Lung microvascular endothelial cell (primary cell): ENCODE data around the gene RHOT1. TPM values are rescaled to one million over a fixed set of nuclear protein-coding genes. Genes with fewer than 3 reads are reported as not detected.
"Not testable (repeated sequence)": the region's sequence is repeated elsewhere in the genome, so short reads cannot be mapped to it uniquely, and the experiment has no call there.

ENCODE experiments used
- DNase-seq, 2 donors: peaks; one replicate each; pipeline versions ENCODE4 v3.0.0 to v3.0.0-alpha.2; 2010; ENCODE audit warnings: low read depth in 2 of 2
- total RNA-seq: library from RNA; depleted of rRNA; stranded (reverse); fragments of >200 nt; gene quantifications from 2 replicates; pipeline ENCODE4 v1.2.1, GENCODE V29; 2014

Gene RHOT1
- total RNA-seq, 1 donor from 2014 or later = 30.8 TPM

DNA sequence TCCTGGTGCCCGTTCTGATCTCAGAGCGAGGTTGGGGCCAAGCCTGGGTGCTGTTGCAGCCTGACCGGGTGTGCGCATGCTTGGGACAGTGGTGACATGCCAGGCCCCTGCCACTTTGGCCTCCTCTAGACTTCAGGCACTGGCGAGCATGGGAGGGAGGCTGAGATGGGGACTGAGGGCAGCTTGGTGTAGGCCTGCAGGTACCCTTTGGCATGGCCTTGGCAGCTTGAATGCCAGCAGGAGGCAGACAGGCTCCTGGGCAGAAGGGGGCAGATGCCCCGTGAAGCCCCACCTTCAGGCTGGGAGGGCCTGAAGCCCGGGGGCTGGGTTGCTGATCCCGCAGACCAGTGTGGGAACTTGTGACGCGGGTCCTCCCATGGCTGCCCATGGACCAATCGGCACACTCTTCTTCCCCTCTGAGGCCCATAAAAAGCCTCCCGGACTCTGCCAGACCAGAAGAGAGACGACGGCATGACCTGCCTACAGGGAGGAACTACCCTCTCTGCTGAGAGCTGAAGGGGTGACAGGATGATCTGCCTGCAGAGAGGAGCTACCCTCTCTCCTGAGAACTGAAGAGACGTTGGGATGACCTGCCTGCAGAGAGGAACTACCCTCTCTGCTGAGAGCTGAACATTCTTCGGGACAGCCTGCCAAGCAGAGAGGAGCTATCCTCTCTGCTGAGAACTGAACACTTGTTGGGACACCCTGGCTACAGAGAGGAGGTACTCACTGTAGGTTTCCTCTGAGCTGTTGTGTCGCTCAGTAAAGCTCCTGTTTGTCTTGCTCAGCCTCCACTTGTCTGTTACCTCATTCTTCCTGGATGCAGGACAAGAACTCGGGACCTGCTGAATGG lies 17.5 kb downstream of the RHOT1 start:
- DNase-seq = no peak

DNA sequence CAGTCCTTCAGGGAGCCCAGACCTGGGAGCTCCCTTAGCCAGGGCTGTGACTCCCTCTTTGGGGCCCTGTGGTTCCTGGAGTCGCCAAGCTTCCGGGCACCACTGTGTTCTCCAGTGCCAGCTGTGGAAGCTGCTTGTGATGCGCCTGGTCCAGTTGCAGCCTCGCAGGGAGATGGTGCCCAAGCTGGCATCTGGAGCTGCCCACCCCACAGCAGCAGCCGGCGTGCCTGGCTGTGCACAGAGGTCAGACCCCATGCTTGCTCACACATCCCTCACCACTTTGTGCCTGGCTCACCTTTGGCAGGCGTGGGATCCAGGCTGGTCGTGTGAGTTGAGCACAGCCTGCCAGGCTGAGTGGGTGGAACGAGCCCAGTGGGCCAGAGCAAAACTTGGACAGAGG lies 18.2 kb downstream of the RHOT1 start:
- DNase-seq = no peak

DNA sequence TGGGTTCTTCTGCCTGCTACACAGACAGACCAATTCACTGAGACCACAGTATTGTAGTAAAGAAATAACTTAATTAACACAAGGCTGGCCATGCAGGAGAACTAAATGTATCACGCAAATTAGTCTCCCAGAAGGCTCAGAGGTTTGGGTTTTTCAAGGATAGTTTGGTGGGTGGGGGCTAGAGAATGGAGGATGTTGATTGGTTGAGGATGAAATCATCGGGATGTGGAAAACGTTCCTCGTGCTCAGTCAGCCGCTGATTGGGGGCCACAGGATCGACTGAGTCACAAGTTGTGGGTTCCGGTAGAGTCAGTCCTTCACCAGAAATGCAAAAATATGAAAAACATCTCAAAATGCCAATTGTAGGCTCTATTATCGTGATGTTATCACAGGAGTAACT lies 18.7 kb downstream of the RHOT1 start:
- DNase-seq = peak in 1 of 2 donors; percentile 33

DNA sequence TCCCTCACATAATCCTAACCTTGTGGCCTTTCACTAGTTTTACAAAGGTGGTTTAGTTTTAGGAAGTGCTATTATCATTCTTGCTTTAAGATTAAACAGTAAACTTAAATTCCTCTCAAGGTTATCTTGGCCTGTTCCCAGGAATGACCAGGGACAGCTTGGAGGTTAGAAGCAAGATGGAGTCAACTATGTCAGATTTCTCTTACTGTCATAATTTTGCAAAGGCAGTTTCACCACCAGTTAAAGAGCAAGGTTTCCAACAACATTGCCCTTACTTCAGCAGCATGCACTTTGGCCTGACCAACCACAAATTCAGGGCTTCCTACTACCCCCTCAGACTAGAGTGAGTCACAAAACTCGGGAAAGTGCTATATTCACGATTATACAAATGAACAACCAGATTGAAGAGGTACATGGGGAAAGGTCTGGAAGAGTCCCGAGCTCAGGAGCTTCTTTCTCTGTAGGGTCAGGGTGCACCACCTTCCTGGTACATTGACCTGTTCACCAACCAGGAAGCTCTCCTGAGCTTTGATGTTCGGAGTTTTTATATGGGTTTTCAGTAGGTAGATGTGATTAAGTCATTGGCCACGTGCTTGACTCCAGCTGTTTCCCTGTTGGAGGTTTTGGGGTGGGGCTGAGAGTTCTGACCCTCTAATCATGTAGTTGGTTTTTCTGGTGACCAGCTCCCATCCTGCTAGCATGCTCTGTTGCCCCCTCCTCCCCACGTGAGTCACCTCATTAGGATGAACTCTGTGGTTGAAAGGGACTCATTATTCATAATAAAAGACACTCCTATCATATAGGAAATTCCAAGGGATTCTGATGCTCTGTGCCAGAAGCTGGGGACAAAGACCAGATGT lies 19.4 kb downstream of the RHOT1 start:
- DNase-seq = peak in 1 of 2 donors; percentile 86

DNA sequence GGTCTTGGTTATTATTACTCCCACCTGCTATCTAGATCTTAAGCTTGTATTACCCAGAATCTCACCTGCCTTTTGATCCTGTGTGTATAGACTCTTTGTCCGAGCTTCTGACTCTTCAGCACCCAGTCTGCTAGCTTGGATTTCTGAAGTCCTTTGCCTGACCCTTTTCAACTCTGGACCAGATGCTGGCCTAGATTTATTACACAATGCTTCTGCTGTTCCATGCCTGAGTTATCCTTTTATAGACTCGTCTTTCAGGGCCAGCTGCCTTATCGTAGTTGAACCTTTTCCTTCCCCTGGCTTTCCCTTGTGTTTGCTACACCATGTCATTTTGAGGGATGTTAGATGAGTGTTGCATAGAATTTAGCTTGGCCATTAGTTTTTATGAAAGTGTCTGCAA lies 32.6 kb downstream of the RHOT1 start:
- DNase-seq = no peak

DNA sequence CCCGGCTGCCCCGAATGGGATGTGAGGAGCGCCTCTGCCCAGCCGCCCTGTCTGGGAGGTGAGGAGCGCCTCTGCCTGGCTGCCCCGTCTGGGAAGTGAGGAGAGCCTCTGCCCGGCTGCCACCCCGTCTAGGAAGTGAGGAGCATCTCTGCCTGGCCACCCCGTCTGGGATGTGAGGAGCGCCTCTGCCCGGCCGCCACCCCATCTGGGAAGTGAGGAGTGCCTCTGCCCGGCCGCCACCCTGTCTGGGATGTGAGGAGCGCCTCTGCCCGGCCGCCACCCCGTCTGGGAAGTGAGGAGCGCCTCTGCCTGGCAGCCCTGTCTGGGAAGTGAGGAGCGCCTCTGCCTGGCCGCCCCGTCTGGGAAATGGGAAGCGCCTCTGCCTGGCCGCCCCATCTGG lies 36.4 kb downstream of the RHOT1 start:
- DNase-seq = not testable (repeated sequence)

DNA sequence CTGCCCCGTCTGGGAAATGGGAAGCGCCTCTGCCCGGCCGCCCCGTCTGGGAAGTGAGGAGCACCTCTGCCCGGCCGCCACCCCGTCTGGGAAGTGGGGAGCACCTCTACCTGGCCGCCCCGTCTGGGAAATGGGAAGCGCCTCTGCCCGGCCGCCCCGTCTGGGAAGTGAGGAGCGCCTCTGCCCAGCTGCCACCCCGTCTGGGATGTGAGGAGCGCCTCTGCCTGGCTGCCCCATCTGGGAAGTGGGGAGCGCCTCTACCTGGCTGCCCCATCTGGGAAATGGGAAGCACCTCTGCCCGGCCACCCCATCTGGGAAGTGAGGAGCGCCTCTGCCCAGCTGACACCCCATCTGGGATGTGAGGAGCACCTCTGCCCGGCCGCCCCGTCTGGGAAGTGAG lies 36.8 kb downstream of the RHOT1 start:
- DNase-seq = not testable (repeated sequence)

DNA sequence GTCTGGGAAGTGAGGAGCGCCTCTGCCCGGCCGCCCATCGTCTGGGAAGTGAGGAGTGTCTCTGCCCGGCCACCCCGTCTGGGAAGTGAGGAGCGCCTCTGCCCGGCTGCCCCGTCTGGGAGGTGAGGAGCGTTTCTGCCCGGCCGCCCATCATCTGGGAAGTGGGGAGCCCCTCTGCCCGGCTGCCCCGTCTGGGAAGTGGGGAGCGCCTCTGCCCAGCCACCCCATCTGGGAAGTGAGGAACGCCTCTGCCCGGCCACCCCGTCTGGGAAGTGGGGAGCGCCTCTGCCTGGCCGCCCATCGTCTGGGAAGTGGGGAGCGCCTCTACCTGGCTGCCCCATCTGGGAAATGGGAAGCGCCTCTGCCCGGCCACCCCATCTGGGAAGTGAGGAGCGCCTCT lies 37.2 kb downstream of the RHOT1 start:
- not testable (repeated sequence) for DNase-seq

DNA sequence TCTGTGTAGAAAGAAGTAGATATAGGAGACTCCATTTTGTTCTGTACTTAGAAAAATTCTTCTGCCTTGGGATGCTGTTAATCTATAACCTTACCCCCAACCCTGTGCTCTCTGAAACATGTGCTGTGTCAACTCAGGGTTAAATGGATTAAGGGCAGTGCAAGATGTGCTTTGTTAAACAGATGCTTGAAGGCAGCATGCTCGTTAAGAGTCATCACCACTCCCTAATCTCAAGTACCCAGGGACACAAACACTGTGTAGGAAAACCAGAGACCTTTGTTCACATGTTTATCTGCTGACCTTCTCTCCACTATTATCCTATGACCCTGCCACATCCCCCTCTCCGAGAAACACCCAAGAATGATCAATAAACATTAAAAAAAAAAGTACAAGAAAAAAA lies 38.0 kb downstream of the RHOT1 start:
- DNase-seq = not testable (repeated sequence)

DNA sequence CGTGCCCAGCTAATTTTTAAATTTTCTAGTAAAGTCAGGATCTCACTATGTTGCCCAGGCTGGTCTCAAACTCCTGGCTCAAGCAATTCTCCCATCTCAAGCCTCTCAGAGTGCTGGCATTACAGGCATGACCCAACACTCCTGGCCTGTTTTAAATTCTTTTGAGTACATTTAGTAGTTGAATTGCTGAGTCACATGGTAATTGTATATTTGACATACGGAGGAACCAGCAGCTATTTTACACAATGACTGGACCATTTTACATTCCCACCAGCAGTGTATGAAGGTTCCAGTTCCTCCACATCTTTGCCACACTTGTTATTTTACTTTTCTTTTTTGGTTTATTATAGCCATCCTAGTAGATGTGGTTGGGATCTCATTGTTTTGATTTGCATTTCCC lies 43.6 kb downstream of the RHOT1 start:
- DNase-seq = no peak

DNA sequence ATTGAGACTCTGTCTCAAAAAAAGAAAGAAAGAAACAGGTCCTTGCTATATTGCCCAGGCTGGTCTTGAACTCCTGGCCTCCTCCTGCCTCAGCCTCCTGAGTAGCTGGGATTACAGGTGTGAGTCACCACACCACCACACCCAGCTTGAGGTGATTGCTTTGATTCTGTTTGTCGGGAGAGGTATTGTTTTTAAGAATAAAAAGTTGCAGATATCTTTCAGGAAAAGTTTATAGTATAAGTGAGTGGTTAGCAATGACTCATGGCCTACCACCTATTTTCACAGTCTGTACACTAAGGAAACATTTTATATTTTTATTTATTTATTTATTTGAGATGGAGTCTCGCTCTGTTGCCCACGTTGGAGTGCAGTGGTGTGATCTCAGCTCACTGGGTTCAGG lies 45.0 kb downstream of the RHOT1 start:
- peak in 1 of 2 donors; percentile 1 for DNase-seq

DNA sequence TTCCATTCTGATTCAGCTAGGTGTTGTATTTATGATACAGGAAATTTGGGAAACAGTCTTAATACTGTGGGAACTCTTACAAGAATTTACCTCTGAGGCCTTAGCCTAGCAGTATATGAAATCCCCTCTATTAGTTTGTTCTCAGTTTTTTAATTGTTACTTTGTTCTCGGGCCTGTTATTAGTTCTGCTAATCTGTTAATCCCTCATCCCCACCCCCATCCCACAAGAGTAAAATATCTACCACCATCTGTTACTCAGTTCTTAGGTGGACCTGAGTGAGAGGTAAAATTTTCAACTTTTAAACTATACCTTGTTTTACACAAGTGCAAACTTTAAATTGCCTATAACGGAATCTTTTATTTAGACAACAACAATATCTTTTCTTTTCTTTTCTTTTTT lies 47.0 kb downstream of the RHOT1 start:
- DNase-seq = no peak

DNA sequence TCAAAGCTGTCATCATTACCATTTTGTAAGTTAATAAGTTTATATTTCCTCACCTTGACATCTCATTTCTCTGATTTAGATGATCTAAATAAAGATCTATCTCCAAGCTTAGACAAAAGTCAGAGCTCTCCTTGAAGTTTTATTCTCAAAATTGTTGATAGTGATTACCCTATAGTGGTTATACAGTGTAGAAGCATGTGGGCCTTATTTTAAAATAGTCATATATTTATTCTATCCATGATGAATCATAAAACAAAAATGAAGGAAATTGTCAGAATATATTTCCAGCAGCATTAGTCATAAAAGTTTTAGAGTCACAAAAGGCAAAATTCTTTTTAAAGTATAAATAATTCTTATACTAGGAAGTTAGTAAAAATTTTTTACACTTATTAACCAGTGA lies 49.0 kb downstream of the RHOT1 start:
- DNase-seq = peak; percentile 24 to 48

DNA sequence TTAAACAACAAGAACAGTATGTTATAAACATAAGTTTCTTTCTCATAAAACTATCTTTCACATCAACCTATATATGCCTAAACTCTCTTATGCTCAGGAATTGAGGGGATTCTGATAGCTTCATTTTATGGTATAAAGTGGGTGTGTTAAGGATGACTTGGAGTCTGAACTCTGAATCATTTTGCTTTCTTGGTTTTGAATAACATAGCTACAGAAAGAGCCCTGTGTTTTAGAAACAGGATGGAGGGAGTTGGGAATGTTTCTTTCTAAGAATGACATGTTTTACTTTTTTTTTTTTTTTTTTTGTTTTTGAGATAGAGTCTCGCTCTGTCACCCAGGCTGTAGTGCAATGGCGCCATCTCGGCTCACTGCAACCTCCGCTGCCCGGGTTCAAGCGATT lies 50.1 kb downstream of the RHOT1 start:
- DNase-seq = peak in 1 of 2 donors; percentile 51

DNA sequence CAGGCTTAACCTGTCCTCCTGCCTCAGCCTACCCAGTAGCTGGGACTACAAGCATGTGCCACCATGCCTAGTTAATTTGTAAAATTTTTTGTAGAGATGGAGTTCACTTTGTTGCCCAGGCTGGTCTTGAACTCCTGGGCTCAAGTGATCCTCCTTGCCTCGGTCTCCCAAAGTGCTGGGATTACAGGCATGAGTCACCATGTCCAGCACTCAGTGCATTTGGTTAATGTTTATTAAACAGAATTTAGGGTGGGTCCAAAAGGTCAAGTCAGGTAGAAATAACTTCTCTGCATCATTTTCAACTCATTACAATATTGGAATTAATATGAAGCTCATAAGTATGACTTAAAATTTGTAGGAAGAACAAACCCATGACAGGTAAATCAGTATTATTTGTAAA lies 55.7 kb downstream of the RHOT1 start:
- no peak for DNase-seq

DNA sequence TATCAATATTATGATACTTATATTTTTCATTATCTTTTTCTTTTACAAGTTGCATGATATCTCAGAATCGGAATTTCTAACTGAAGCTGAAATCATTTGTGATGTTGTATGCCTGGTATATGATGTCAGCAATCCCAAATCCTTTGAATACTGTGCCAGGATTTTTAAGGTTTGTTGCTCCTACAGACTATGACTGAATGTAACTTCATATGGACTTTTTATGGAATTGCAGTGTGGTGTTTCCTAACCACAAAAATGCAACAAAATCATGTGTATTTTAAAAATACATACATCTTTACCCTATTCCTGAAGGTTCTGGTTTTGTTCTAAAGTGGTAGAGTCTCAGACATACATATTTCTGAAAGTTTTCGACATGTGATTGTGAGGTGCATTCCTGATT lies 64.6 kb downstream of the RHOT1 start:
- no peak for DNase-seq

DNA sequence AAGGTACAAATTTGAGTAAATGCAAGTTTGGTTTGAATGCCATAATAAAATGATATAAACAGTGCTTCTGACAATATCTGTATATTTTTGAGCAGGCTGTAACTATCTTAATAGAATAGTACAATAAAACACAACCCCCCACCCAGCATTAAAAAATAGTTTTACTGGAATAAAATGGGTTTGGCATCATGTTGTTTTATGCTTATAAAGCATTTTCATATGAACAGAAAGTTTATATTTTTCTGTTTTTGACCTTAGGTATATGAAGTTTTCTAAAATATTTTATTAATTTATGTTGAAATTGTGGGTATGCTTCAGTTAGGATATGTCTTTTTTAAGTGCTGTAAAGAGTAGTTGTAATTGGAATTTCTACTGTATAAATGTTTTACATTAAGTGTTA lies 66.1 kb downstream of the RHOT1 start:
- no peak for DNase-seq

DNA sequence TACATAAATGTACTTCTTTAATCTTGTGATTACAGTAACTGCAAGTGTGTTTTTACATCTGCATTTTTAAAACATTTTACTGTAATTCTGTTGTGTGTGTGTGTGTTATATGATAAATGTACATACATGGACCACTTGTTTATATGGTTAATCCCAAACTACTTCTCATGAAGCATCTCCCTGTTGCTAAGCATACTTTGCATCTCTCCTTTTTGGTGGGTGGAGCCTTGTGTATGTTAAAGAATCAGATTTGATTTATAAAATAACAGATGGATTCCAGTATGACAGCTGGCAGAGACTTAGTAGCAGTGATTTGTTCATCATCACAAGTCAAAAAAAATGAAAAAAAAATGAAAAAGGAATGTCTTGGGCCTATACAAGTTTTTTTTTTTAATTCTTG lies 67.3 kb downstream of the RHOT1 start:
- DNase-seq = no peak

DNA sequence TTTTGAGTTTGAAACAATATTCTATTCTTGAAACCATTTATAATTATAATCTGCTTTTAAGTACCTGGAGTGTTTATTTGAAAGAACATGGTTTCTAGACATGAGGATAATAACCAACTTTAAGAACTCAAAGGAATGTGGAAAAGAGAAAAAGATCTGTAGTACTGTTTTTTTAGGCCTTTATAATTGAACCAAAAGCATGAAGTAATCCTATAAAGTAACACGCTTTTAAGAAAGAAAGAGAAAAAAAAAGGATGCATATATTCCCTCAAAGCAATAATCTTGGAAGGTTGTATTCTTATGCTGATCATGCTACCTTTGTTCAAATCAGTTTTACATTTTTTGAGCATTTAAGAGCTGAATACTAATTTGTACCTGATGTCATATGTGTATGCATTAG lies 69.4 kb downstream of the RHOT1 start:
- DNase-seq = no peak

DNA sequence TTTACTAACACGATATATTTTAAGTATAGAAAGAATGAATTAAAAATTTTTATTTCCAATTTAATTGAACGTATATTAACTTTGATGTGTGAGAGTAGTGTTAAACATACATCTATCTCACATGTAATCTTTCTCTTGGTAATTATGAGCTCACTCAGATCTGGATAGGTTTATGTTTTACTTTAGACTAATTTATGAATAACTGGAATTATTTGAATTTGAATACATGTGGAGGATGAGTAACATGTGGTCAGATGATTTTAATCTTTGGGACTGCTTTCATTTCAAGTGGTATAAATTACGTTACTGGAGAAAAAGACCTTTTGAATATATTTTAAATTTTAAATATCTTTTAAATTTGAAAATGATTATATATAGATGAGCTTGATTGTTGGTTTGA lies 73.4 kb downstream of the RHOT1 start:
- DNase-seq = no peak

DNA sequence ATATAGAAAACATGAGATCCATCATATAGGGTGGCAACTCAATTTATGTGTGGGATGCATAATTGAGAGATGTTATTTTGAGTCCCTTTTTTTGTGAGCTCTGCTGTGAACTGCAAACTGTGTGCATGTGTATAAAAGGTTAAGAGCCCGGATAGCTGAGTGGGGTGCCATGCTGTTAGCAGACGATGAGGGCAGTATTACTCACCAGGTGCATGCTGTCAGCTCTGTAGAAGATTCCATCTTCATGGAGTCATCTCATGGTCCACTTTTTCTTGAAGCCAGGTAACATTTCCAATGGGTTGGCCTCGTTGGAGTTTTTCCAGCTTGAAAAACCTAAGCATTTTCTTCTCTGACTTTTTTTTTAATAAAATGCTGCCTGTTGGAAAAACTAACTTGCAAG lies 80.3 kb downstream of the RHOT1 start:
- no peak for DNase-seq

DNA sequence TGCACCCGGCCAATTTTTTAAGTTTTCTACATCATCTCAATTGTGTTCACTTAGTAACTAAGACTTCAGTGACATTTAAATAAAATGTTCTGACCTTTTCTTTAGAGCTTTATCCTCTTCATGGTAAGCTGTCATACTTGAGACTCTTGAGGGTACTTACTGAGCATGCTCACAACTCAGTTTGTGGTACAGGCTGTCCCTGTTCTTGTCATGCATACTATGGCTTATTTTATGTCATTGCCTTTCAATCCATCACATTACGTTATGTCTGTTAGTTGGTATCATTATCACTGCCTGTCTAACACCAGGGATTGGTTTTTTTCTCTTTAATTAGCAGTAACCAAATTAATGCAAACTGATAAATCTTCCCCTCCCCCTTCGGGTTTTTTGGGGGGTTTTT lies 81.4 kb downstream of the RHOT1 start:
- no peak for DNase-seq

DNA sequence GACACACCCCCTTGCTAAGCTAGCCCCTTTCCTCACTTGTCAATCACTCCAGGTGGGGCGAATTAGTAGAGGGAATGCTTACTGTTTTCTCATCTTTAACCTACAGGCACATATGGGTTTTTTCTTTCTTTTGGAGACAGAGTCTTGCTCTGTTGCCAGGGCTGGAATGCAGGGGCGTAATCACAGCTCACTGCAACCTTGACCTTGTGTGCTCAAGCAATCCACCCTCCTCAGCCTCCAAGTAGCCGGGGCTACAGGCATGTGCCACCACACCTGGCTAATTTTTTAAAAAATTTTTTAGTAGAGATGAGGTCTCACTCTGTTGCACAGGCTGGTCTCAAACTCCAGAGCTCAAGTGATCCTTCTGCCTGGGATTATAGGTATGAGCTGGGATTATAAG lies 84.6 kb downstream of the RHOT1 start:
- no peak for DNase-seq
